HG03469 (cell line): Measurements from ENCODE around the gene SIRT4.
"Not testable (repeated sequence)": the region's sequence is repeated elsewhere in the genome, so short reads cannot be mapped to it uniquely, and the experiment has no call there.

Experiments
- ATAC-seq: cut with Tn5 transposase; IDR thresholded peaks from one replicate; pipeline ENCODE4 v1.9.1; 2021; ENCODE audit warnings: mild to moderate bottlenecking, moderate library complexity, moderate number of reproducible peaks; ENCODE audit not compliant: unreplicated experiment

SIRT4 gene

GRCh38 chr12:120301962-120302815, at the start of gene SIRT4:
Gene SIRT4, plus strand, starts transcription at chr12:120302321. Its CDS starts 1,241 bp downstream, at chr12:120303562.
- ATAC-seq, result peak; percentile 93

GRCh38 chr12:120253313-120253712, 48.8 kb upstream of the SIRT4 start:
- ATAC-seq, result not testable (repeated sequence)

GRCh38 chr12:120254809-120255208, 47.3 kb upstream of the SIRT4 start:
- no peak for ATAC-seq

GRCh38 chr12:120257041-120257821, 44.9 kb upstream of the SIRT4 start:
- ATAC-seq, result no peak

GRCh38 chr12:120258323-120258896, 43.7 kb upstream of the SIRT4 start:
- no peak for ATAC-seq

GRCh38 chr12:120259418-120260202, 42.5 kb upstream of the SIRT4 start:
- ATAC-seq, result no peak

- ATAC-seq, result no peak
Observed at GRCh38 chr12:120260607-120261006, 41.5 kb upstream of the SIRT4 start.

- ATAC-seq, result no peak
Observed at GRCh38 chr12:120261951-120262851, 39.9 kb upstream of the SIRT4 start.

GRCh38 chr12:120262852-120263747, 39.0 kb upstream of the SIRT4 start:
- ATAC-seq, result no peak

GRCh38 chr12:120263748-120264085, 38.4 kb upstream of the SIRT4 start:
- no peak for ATAC-seq

- no peak for ATAC-seq
Observed at GRCh38 chr12:120264086-120264903, 37.8 kb upstream of the SIRT4 start.

GRCh38 chr12:120264904-120265472, 37.1 kb upstream of the SIRT4 start:
- ATAC-seq, result no peak

GRCh38 chr12:120265473-120266179, 36.5 kb upstream of the SIRT4 start, which contains the start of gene PXN:
Gene PXN, minus strand, starts transcription at chr12:120265730. Its CDS starts 101 bp downstream, at chr12:120265629.
- ATAC-seq, result no peak

- ATAC-seq, result no peak
Observed at GRCh38 chr12:120266180-120266870, 35.8 kb upstream of the SIRT4 start.

- no peak for ATAC-seq
Observed at GRCh38 chr12:120267736-120268135, 34.4 kb upstream of the SIRT4 start.

- no peak for ATAC-seq
Observed at GRCh38 chr12:120276734-120277133, 25.4 kb upstream of the SIRT4 start.
